HG02623 (cell line): ENCODE measurements around the gene PCGF1.

ENCODE experiments used
- ATAC-seq: cut with Tn5 transposase; IDR thresholded peaks from one replicate; pipeline ENCODE4 v1.9.1; 2021; ENCODE audit warnings: moderate library complexity; ENCODE audit not compliant: unreplicated experiment

The PCGF1 gene

DNA sequence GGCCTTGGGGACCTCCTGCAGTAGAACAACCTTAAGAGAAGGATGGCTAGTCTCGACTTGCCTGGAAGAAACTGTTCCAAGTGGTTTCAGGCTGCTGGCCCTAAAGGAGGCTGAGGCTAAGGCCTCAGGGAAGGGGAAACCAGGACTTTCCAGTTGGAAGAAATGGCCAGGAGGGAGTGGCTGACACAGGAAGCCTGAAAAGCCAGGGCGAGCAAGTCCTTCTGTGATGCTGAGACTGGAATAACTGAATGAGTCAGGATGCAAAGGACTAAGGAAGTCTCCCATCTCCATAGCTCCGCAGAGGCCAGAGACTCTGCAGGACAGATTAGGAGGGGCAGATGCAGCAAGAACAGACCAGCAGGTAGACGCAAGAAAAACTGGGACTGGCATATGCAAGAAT lies 29.6 kb upstream of the PCGF1 start:
- ATAC-seq, result no peak

GRCh38 chr2:74536166-74536950 lies 28.9 kb upstream of the PCGF1 start:
- no peak for ATAC-seq

GRCh38 chr2:74535440-74535965 lies 28.0 kb upstream of the PCGF1 start:
- no peak for ATAC-seq

DNA sequence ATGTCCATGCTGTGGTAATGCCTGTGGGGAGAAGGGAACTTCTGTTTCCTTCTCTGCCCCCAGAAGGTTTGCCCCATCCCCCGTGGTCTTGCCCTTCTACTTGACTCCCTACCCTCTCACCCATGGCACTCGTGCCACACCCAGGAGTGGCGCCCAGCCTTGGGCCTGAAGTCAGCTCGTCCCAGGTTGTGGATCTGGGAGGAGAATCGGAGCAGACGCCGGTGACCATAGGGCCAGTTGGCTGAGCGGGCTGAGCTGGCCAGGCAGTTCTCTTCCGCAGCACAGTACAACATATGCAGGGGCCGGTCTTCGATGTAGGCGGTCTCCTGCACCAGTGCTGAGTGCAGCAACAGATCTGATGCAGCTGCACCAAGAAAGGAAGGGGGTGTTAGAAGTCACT lies 26.9 kb upstream of the PCGF1 start:
- no peak for ATAC-seq

GRCh38 chr2:74533464-74533863 lies 26.0 kb upstream of the PCGF1 start:
- no peak for ATAC-seq

DNA sequence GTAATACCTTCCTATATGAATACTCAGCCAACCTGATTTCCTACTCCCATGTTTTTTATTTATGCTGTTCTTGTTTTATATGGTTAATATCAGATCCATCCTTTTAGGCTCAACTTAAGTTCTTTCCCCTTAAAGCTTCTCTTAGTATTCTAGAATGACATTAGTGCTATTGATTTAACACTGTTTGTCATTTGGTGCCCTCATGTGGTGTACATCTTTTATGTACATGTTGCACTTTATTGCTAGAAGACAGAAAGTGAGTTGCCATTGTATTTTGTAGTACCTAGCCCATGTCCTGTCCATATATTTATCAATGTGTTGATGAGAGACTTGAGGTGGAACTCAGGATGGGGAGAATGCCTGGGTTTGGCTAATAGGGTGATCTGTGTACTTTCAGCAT lies 24.7 kb upstream of the PCGF1 start:
- no peak for ATAC-seq

GRCh38 chr2:74531666-74532065 lies 24.2 kb upstream of the PCGF1 start:
- no peak for ATAC-seq

DNA sequence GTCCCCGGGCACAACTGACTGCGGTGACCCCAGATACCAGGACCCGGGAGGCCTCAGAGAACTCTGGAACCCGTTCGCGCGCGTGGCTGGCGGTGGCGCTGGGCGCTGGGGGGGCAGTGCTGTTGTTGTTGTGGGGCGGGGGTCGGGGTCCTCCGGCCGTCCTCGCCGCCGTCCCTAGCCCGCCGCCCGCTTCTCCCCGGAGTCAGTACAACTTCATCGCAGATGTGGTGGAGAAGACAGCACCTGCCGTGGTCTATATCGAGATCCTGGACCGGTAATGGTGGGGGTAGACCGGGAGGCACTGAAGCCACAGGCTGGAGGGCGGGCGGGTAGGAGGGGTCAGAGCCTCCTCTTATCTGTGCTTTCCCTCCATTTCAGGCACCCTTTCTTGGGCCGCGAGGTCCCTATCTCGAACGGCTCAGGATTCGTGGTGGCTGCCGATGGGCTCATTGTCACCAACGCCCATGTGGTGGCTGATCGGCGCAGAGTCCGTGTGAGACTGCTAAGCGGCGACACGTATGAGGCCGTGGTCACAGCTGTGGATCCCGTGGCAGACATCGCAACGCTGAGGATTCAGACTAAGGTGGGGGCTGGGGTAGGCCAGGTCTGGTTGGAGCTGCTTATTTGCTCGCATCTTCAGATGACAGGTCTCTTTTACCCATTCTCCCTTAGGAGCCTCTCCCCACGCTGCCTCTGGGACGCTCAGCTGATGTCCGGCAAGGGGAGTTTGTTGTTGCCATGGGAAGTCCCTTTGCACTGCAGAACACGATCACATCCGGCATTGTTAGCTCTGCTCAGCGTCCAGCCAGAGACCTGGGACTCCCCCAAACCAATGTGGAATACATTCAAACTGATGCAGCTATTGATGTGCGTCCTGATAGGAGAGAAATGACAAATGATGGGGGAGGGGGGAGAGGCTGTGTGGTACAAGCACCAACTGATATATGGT lies 23.0 kb upstream of the PCGF1 start:
- ATAC-seq, result peak; percentile 29

- peak; percentile 74 for ATAC-seq
These were observed 22.1 kb upstream of the PCGF1 start, which contains the start of the genes AUP1 and HTRA2 for GRCh38 chr2:74529357-74530238. Gene AUP1 (minus strand): TSS chr2:74529706. CDS start chr2:74529629, 77 bp downstream. Gene HTRA2 (plus strand): TSS chr2:74529933. CDS start chr2:74530007, 74 bp downstream.

DNA sequence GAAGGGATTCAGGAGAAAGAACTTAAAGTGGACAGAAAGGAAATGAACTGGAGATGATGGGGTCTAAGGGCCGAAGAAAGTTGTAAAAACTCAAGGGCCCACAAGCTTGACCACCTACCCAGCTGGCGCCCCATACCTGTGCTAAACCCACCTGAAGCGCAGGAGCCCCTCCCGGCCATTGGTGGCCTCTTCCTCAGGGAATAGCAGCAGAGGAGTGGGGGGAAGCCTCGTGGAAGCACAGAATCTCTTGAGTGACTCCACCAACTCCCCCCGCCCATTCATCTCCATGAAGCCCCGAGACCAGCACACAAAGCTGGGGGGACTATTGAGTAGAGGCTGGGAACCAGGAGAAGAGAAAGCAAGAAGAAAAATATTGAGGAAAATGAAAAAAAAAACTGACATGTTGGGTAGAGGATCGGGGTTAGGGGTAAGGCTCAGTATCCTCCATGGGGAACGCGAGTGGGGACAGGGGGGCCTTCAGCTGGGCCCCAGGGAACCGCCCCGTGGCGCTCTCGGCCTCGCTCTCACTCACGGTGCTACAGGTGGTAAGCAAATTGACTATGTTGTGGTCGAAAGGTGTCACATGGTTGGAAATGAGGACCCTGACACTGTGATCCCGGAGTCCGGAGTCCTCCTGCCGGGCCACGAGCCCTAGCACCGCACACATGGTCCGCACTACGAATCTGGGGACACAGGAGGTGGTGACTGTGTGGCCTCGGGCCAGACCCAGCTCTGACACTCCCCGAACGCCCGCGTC lies 21.3 kb upstream of the PCGF1 start:
- ATAC-seq, result peak; percentile 4

DNA sequence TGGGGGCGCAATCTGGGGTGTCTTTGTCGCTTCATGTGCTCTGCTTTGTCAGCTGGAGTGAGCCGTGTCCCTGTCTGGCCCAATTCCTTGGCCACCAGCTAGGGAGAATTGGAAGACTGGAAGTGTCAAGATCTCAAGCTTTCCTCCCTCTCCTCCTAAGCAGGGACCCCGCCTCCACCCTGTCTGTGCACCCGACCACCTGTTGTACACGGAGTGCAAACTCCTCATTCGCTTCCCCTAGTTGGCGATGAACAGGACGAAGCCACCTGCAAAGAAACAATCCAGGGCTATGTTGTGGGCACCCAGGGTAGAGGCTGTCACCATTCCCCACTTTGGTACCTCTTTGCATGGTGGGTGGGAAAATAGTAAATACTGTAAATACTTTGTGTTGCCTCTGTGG lies 20.2 kb upstream of the PCGF1 start:
- ATAC-seq, result no peak

GRCh38 chr2:74526649-74527230 lies 19.2 kb upstream of the PCGF1 start:
- no peak for ATAC-seq

- ATAC-seq, result no peak
These were observed 18.5 kb upstream of the PCGF1 start, which contains the start of gene DQX1 for GRCh38 chr2:74525717-74526648. Gene DQX1 (minus strand): TSS chr2:74526231. CDS start chr2:74525729, 502 bp downstream.

- no peak for ATAC-seq
These were observed 17.6 kb upstream of the PCGF1 start for GRCh38 chr2:74524955-74525716.

DNA sequence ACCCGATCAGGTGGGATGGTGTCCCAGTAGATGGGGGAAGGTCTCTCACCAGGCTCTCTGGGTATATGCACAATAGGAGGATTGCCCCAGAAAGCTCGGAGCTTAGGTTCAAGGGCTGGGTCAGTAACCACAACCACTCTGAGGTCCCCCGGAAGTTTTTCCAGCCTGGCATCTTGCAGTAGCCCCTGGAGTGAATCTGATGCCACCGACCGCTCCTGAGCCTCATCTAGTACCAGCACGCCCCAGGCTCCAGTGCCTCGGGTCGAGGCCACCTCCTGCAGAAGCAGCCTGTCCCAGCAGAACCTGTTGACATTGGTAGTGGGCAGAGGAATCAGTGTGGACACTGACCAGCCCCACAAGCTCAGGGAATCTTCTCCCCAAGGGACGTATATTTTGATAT lies 16.5 kb upstream of the PCGF1 start:
- no peak for ATAC-seq

GRCh38 chr2:74522516-74522915 lies 15.0 kb upstream of the PCGF1 start:
- no peak for ATAC-seq

- no peak for ATAC-seq
These were observed 9.2 kb upstream of the PCGF1 start for GRCh38 chr2:74516650-74517049.
